NCI-H128 (cell line): ENCODE measurements around the gene GDF9.

Experiments used
- DNase-seq: peaks from one replicate; lab custom pipeline; 2025; ENCODE audit not compliant: unreplicated experiment; lab: John Stamatoyannopoulos, UW

Gene GDF9

DNA sequence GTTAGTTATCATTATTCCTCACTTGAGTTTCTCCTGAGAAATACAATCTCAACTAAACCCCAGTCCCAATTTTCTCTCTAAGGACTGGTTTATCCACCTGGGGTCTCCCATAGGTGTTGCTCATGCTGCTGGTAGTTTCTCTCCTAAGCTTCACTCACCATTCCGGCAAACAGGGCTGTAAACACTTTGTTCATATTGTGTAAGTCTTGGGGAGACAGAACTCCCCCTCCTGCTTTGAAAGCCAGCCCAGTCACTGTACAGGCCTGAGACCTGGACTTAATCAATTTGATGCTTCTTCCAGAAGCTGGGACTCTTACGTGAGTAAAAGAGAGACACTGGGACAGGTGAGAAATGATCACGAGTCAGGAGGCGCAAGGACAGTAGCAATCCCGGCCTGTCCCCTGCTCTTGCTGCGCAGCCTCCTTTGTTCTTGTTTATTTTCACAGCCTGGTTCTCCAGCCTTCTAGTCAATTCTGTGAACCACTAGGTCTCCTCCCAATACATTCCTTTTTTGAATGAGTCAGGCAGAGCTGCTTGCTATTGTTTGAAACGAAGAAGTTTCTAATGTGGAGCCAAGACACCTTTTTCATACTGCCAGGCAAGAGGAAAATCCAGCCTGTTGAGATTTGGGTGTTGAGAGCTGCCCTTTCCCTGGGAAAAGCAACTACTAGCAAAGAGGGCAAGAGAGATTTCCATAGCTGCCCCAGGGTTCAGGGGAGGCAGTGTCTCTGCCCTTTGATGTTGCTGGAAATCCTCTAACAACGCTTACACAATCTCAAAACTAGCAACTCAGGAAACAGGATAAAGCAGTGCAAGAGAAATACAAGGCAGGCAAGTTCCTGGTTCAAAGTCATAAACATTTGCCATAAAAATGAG, 26.6 kb downstream of the GDF9 start:
- no peak for DNase-seq

DNA sequence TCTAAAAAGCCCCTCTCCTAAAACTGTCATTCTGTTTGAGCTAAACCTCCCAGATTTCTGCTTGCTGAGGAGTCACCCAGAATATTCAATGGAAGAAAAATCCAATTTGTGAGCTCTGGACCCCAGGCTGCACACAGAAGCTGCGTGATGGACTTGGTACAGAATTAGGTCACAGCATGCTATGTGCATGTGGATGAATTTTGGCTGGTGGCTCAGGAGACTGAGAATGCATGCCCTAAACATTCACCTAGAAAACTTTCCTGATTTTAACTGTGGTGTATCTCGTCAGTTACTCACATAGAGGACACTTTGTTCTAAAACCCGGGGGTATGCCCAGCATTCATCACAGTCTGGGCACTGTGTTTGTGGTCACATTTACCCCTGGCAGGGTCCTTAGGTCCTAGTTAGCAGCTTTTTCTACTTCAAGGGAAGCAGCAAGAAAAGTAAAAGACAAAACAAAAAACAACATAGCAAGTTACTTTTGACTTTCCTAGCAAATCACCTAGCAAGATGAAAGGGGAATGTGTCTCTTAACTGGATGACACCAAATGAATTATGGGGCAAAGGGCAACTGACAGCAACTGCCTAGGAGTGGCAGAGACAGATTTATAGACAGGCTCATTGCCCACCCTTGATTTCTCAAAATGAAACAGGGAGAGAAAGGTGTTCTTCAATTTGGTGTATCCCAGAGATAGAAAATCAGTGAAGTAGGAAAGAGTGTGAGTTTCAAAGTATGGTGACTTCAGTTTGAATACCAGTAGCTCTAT, 27.6 kb downstream of the GDF9 start:
- DNase-seq = no peak

DNA sequence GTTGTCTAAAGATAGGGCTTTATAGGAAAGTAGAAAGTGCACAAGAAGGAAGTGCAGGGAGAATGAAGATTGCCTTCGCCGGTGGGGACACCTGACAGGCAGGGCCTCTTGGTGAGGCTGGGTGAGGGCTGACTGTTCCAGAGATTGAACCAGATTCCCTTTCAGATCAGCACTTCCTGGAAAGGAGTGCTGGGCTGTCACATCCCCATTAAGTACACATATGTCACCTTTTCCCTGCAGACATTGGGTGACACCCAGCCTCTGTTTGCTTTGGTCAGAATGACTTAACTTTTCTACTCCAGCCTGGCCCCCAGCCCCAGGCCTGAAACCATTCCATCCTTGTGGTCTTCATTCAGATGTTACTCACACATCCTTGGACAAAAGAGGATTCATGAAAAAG, 28.4 kb downstream of the GDF9 start:
- no peak for DNase-seq

DNA sequence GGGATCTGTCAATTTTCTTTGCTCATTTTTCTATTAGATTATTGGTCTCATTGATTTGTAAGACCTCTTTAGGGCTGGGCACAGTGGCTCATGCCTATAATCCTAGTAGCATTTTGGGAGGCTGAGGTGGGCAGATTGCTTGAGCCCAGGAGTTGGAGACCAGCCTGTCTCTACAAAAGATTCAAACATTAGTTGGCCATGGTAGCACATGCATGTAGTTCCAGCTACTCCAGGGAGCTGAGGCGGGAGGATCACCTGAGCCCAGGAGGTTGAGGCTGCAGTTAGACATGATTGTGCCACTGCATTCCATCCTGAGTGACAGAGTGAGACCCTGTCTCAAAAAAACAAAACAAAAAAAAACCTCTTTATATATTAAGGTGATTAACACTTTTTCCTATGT, 29.4 kb downstream of the GDF9 start:
- no peak for DNase-seq

DNA sequence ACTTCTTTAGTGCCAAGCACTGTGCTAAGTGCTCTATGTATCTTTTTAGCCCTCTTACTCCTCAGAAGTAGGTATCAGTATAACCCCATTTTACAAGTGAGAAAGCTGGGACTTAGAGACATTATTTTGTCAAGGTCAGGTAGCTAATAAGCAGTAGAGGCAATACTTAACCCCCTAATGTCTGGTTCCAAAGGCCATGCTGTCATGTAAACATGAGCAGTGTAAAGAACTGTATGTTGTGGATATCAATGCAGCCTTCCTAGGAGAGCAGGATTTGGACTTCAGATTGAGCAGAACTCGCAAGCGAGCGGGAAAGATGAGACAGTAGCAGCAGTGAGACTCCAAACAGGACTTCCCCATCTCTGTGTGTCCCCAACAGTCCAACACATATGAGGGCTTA, 32.2 kb downstream of the GDF9 start:
- DNase-seq = no peak

DNA sequence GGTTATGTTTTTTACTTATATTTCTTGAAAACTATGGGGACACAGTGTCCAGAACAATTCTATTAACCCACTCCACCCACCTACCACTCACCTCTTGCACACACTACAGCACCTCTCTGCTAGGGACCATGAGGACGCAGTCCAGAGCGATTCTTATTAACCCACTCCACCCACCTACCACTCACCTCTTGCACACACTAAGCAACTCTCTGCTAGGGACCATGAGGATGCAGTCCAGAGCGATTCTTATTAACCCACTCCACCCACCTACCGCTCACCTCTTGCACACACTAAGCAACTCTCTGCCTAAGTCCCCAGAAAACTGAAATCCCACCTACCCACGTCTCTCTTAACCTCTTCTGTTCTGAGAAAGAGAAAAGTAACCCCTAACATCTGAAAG, 33.7 kb downstream of the GDF9 start:
- DNase-seq = no peak

DNA sequence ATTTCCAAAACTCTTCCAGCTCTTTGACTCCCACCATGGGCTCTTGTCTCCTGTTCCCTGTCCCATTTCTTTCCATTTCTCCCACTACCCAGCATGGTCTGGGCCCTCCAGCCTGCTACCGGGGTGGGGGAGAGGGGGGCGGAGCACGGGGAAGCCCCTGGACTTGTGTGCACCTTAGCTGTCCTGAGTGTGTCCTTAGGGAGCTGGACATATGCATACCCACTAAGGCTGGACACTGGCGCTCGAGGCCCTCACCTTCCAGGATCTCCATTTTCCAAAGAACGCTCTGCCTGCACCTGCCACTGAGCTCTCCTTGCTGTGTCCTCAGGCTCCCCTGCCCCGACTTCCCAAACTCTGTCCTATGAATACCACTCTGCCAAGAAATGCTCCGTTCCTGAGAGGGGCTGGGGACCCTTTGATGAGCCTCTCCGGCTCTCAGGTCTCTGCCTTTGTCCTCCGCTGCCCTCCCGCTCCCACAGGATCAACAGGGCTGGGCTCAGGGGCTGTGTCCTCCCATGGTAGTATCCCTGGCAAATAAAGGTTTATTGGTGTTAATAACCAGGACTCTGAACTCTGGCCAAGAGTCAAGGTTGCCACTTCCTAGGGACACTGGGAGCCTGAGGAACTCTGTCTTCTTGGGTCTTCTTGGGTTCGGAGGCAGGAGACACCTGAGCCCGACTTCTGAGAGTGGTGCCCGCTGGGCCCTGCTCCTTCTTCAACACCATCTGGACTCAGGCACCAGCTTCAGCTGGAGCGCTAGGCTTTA, 35.0 kb downstream of the GDF9 start:
- DNase-seq = no peak

DNA sequence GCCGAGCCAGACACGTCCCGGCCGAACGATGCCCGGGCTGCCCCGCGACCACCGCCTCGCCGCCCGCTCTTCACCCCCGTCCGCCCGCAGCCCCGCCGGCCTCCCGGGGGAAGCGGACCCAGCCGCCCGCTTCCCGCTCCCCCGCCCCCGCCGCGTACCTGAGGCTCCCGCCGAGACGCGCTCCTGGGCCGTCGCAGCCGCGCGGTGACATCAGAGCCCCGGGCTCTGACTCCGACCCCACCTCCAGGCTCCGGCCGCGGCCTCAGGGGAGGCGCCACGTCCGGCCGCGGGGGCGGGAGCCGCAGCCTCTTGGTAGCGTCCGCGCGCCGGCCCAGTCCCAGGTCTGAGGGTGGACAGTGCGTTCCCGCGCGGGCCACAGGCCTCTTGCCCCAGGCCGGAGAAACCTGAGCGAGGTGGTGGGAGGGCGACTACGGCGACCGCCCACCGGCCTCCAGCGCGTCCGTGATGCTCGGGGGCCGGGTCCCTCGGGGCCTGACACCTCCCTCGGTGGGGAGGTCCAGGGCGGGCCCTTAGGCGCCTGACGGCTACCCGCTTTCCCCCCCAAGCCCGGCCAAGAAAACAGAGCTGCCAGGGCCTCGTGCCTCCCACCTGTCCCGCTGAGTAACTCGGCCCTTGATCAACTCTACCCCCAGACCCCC, 35.7 kb downstream of the GDF9 start, which contains the start of gene SHROOM1:
Gene SHROOM1, minus strand, starts transcription at position 212 of the 659 bp plus-strand sequence. CDS start 4,507 bp downstream, outside the sequence.
- no peak for DNase-seq

DNA sequence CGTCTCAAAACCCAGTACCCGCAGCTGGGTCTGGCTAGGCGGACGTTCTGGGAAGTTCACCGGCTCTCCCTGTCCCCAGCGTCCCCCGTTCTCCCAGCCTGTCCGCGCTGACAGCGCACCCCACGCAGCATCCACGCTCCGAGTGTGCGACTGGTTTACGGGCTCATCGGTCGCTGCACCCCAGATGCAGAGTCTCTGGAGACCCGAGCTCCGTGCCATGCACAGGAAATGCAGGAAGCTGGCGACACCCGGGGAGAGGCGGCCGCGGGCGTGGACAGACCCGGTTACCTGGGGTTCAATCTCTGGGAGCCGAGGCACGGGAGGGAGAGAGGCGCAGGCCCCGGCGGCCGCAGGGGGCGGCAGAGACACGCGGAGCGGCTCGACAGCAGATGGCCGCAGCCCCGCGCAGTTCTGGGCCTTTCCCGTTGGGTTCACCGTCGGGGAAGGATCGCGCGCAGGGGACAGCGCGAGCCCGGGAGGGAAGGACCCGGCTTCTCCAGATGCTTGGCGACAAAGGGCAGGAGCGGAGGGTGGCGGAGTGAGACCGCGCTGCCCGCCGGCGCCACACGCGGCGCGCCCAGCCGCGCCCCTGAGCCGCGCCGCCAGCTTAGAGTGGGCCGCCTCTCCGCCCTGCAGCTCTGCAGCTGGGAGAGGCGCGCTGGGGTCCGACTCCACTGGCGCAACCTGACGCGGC, 36.4 kb downstream of the GDF9 start:
- DNase-seq = peak; percentile 8

DNA sequence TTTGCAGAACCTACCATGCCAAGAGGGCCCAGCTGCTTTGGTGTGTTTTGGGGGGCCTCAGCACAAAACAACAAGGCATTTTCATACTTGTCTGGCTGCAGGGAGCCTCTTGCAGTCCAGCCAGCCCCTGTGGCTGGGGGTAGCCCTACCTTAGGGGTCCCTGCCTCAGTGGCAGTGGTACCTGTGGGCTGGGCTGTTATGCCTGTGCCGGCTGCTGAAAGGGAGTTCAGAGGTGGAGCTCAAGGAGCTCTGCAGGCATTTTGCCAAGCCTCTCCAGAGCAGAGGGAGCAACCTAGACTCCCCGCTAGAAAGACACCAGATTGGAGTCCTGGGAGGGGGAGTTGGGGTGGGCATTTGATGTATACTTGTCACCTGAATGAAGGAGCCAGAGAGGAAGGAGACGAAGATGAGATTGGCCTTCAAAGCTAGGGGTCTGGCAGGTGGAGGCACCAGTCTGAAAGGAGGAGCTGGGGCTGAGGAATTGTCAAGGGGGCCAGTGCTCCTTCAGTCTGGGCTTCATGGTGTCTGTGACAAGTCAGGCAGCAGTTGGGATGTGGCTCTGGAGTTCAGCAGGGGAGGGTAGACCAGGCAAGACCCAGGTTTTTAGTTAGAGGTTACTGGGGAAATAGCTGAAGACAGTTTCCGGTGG, 37.3 kb downstream of the GDF9 start:
- no peak for DNase-seq

DNA sequence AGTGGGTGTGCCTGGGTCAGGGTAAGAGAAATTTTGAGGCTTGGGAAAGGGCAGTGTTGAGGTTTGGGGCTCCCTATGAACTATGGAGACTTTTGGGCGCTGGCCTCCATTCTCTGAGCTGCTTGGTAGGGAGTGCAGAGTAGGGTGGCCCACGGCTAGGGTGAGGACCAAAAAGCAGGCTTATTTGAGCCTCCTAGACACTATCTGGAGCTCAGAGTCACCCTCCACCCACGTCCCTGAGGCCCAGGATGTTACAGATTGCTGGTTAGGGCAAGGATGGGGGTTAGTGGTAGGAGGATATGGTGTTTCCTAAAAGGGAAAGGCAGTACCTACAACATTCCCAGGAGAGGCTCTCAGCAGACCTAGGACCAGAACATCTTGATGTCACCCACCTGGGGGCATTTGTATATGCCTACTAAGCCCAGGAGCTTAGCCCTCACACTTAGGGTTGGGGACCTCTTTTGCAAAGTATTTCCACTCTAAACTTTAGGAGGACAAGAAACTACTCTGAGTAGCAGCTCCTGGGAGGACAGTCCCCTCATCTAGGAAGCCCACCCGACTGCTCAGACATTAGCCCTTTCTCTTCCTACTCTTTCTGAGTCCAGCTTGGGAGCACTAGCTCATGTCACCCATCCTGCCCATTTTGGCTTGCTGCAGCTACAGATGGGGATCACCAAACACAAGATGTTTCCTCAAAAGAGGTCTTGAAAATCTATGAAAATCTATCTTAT, 38.2 kb downstream of the GDF9 start:
- DNase-seq = no peak

DNA sequence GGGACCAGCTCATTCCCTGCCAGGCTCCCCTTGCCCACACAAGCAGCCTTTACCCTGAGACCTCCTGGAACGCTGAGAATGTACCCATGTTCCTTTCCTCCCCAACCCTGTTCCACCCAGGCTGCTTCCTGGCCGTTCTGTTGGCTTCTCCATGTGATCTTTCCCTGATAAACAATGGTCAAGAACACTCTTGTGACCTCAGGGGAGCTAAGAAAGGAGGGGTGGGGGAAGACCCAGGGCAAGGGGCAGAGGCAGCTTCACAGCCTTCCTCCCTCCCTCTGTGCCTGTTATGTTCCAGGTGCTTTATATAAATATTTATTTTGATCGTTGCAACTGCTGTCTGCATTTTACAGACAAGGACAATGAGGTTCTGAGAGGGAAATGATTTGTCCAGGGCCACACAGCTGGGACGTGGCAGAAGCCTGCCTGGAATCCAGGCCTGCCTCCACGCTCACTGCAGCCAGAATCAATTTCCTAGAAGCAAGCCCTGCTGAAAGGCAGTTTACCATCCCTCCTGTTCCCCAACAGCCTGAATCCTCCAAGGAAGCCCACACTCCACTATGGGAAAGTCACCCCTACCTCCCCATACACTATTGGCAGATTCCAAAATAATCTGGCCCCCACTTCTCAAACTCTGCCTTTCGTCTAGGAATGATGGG, 39.7 kb downstream of the GDF9 start:
- no peak for DNase-seq

DNA sequence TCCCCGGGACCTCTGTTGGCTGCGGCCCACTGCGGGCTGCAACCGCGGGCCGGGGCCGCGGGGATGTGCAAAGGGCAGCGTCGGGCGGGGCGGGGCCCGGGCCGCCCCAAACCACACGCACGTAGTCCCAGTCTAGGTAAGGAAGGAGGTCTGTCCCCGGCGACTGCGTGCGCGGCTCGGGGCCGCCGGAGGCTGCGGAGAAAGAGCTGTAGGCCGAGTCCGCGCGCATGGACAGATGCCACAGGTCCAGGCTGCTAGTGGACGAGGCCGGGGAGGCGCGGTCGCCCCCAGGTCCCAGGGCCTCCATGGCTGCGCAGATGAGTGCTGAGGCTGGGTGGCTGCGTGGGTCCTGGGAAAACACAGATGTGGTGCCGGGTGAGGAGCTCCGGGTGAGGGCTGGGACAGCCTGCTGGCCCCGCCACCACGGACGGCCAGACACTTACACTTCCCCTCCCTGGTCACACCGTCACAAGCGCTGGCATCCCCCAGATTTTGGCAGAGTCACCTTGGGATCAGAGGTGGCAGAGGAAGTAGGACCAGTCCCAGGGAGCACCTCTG, 40.4 kb downstream of the GDF9 start:
- DNase-seq = no peak

DNA sequence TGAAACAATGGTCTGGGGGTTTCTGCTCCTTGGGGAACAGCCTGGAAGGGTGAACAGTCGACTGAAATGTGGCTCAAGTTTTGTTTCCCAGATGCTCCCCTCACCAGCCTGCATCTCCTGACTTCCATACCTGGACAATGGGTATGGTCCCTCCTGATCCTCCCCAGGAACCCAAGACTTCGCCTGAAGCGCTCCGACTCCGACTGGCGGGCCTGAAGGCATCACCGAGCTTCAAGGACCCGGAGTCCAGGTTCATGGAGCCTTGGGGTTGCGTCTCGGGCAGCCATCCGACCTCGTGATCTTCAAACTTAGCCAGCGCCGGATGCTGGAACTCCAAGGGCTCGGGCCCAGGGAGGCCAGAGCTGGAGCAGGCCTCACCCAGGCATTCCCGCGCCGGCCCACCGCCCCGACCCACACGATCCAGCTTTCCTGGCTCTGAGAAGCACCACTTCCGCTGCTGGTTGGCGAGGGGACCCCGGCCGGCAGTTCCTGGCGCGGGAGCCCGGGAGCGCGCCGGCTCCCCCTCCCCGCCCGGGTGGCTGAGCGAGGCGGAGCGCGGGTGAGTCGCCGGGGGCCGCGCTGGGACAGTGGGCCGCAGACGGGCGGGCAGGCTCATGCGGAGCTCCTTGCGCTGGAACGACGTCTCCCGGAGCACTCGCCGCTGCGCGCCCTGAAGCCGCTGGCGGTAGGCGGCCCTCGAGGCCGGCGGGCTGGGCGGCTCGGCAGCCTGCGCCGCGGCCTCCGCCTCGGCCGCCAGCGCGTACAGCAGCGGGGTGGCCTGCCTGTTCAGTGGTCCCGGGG, 41.0 kb downstream of the GDF9 start:
- DNase-seq = no peak

DNA sequence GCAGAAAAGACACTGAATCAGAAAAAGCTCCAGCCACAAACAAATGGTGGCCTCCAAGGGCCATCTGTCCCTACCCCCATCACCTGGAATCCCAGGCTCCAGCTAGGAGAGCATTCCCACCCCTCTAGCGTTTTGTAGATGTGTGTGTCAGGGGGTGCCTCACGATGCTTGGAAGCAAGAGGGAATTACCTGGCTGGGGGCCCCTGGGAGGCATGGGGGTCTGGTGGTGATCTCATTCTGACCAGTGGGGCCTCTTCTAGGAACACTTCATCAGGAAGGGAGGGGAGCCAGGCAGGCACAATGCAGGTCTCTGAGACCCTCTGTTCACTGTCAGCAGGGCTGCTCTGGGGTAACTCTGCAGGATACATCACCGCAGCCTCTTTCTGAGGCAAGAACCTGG, 41.8 kb downstream of the GDF9 start:
- DNase-seq = no peak

DNA sequence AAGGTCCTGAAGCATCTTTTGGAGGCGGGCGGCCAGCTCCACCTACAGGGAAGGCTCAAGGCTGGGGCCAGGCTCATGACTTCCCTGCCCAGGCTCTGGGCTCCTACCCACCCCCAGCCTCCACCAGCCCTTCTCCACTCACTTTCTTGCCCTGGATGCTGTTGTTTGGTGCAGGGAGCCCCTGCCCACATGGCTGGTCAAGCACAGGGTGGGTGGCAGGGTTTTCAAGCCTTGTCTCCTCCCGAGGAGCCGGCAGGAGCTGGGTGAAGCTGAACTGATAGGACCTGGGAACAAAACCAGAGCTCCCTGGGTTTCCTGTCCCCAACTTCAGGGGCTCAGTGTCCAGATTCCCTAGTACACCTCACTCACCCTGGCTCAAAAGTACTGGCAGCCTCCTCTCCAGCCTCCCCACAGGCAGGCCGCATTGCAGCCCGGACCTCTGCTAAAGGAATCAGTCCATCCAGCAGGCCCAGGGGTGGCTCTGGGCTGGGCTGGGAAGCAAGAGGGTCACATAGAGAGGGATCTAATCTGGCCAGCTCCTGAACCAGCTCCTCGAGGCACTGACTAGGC, 42.7 kb downstream of the GDF9 start:
- no peak for DNase-seq
